Thoracic aorta (tissue), 2 donors: Measurements from ENCODE around the gene CEP104. TPM values are rescaled to one million over a fixed set of nuclear protein-coding genes. Genes with fewer than 3 reads are reported as not detected.
"Not testable (repeated sequence)": the region's sequence is repeated elsewhere in the genome, so short reads cannot be mapped to it uniquely, and the experiment has no call there.

Experiments
- ATAC-seq: fragments of 150-250 bp; one replicate; pipeline ENCODE4 v1.8.0; 2017; ENCODE audit warnings: low read depth; ENCODE audit not compliant: insufficient number of reproducible peaks, low FRiP score
- DNase-seq: peaks from one replicate; pipeline ENCODE4 v3.0.0-alpha.2; 2020; ENCODE audit warnings: low spot score
- H3K27ac ChIP-seq, 2 donors: fragments of 200-600 bp; sonication (generic); 1 replicate in 1 of 2; 2 replicates in 1 of 2; pipeline ENCODE4 v1.5.1; 2016; ENCODE audit warnings: mild to moderate bottlenecking in 2 of 2, moderate library complexity in 2 of 2
- H3K27me3 ChIP-seq: fragments of 200-600 bp; sonication (generic); replicated peaks from 2 replicates; pipeline ENCODE4 v1.6.0; 2016; ENCODE audit warnings: mild to moderate bottlenecking; ENCODE audit not compliant: insufficient read depth
- H3K36me3 ChIP-seq: fragments of 200-600 bp; sonication (generic); one replicate; pipeline ENCODE4 v1.5.1; 2016
- H3K4me1 ChIP-seq, 2 donors: fragments of 200-600 bp; sonication (generic); 1 replicate in 1 of 2; 2 replicates in 1 of 2; pipeline versions ENCODE4 v1.5.1 to v1.6.0; 2016; ENCODE audit warnings: low read depth in 2 of 2, mild to moderate bottlenecking in 1 of 2; ENCODE audit not compliant: control insufficient read depth in 1 of 2
- H3K4me3 ChIP-seq: fragments of 200-600 bp; sonication (generic); 2 replicates; pipeline ENCODE4 v1.5.1; 2016; ENCODE audit warnings: mild to moderate bottlenecking
- H3K9me3 ChIP-seq: fragments of 200-600 bp; sonication (generic); 2 replicates; pipeline ENCODE4 v1.5.1; 2016
- total RNA-seq, 2 donors: library from RNA; depleted of rRNA; stranded (reverse); fragments of >200 nt; gene quantifications; one replicate each; pipeline versions ENCODE4 v1.1.0 to v1.2.3, GENCODE V29; 2016
- TF ChIP-seq, protein P1 (sequence below): fragments of 200-600 bp; sonication (generic); IDR thresholded peaks from one replicate; pipeline ENCODE4 v1.5.1; 2019; ENCODE audit warnings: antibody characterized with exemption

The CEP104 gene
- total RNA-seq, 2 donors from 2014 or later: 27.3 to 59.2 TPM

GRCh38 chr1:3803905-3804626 is 52.9 kb downstream of the CEP104 start:
- DNase-seq: no peak
- H3K36me3 ChIP-seq: no peaks in the 10 kb centered on the region
- no peak overlapping the region for H3K4me3 ChIP-seq
- no peaks in the 10 kb centered on the region for H3K27me3 ChIP-seq
- TF ChIP-seq, protein P1, sequence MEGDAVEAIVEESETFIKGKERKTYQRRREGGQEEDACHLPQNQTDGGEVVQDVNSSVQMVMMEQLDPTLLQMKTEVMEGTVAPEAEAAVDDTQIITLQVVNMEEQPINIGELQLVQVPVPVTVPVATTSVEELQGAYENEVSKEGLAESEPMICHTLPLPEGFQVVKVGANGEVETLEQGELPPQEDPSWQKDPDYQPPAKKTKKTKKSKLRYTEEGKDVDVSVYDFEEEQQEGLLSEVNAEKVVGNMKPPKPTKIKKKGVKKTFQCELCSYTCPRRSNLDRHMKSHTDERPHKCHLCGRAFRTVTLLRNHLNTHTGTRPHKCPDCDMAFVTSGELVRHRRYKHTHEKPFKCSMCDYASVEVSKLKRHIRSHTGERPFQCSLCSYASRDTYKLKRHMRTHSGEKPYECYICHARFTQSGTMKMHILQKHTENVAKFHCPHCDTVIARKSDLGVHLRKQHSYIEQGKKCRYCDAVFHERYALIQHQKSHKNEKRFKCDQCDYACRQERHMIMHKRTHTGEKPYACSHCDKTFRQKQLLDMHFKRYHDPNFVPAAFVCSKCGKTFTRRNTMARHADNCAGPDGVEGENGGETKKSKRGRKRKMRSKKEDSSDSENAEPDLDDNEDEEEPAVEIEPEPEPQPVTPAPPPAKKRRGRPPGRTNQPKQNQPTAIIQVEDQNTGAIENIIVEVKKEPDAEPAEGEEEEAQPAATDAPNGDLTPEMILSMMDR: no peak
- ATAC-seq: no peak
- H3K9me3 ChIP-seq: no peaks in the 10 kb centered on the region
- H3K27ac ChIP-seq: no peak overlapping the region
- no peaks in the 10 kb centered on the region for H3K4me1 ChIP-seq

GRCh38 chr1:3800795-3801194 is 56.2 kb downstream of the CEP104 start:
- not testable (repeated sequence) for H3K27ac ChIP-seq, H3K9me3 ChIP-seq, DNase-seq, H3K36me3 ChIP-seq, H3K4me3 ChIP-seq, H3K4me1 ChIP-seq, ATAC-seq, H3K27me3 ChIP-seq

DNA sequence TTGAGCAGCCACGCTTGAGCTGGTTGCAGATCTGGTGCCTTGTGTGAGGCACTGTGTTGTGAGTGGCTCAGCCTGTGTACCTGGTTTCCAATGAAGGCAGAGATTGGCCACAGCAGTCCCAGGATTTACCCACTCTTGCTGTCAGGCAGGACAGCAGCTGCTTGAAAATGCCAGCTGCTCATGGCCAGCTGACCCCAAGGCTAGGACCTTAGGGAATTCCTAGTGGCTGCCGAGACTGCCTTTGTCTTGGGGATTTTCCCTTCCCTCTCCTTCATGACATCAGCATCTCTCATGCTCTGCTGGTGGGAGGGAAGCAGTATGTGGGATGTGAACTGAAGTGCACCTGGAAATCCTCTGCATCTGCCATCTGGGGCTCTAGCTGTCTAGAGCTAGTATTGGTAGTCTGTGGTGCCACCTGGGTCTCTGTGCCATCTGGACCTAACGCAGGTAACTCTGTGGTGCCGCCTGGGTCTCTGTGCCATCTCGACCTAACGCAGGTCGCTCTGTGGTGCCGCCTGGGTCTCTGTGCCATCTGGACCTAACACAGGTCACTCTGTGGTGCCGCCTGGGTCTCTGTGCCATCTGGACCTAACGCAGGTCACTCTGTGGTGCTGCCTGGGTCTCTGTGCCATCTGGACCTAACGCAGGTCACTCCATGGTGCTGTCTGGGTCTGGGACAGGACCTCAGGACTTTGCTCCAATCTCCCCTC is 56.9 kb downstream of the CEP104 start:
- ATAC-seq: no peak
- DNase-seq: no peak
- Histone ChIP-seq H3K4me1 (peaks cover 4 to 13% of the 10 kb centered on the region in 2 donors), H3K4me3 (no peak overlapping the region), H3K9me3 (no peaks in the 10 kb centered on the region), H3K27me3 (no peaks in the 10 kb centered on the region), H3K27ac (no peak overlapping the region), H3K36me3 (no peaks in the 10 kb centered on the region)
- TF ChIP-seq, protein P1: no peak

- peak within 1 kb of the TSS; percentile 52 to 65 for H3K27ac ChIP-seq
- H3K9me3 ChIP-seq: no peaks in the 10 kb centered on the region
- peaks cover 19 to 39% of the 10 kb centered on the region in 2 donors for H3K4me1 ChIP-seq
- ATAC-seq: peak; percentile 81
- no peaks in the 10 kb centered on the region for H3K36me3 ChIP-seq
- no peaks in the 10 kb centered on the region for H3K27me3 ChIP-seq
- peak within 1 kb of the TSS; percentile 91 for H3K4me3 ChIP-seq
- TF ChIP-seq, protein P1: no peak
- peak; percentile 74 for DNase-seq
Observed at GRCh38 chr1:3796215-3797061, 60.6 kb downstream of the CEP104 start, which contains the start of gene LRRC47. TSS of gene LRRC47 (minus strand) at chr1:3796498. CDS start at chr1:3796476, 22 bp downstream.

DNA sequence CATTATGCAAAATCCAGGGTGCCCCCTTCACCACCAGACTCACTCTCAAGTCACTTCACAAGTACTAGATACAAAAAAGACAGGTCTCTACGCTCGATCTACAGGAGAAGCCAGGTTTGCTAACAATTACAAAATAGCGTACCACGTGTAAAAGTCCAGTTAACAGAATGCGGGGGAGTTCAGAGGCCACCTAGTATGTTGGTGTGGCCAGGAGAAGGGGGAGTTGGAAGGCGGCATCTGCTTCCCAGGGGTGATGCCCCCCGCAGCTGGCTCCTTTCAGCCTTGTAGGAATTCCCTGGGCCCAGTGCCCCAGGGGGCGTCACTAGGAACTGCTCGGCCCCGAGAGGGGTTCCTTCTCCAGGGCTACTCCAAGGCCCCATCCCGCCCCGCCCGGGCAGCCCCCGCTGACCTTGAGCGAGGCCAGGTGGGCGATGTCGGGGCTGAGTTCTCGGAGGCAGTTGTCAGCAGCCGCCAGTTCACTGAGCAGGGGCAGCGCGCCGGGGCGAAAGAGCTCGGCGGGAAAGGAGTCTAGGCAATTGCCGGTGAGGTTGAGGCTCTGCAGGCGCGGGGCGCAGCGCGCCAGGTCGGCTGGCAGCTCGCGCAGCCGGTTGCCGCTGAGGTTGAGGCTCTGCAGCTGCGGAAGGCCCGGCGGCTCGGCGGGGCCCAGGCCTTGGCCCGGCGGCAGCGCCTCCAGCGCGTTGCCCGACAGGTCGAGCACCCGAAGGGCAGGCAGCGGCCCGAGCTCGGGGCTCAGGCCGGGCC is 61.4 kb downstream of the CEP104 start:
- H3K36me3 ChIP-seq: no peaks in the 10 kb centered on the region
- DNase-seq (no peak), ATAC-seq (no peak)
- peaks cover 19 to 39% of the 10 kb centered on the region in 2 donors for H3K4me1 ChIP-seq
- no peaks in the 10 kb centered on the region for H3K27me3 ChIP-seq
- H3K4me3 ChIP-seq: peak overlapping the region; percentile 91
- peak overlapping the region; percentile 52 to 65 for H3K27ac ChIP-seq
- TF ChIP-seq, protein P1: no peak
- no peaks in the 10 kb centered on the region for H3K9me3 ChIP-seq
